GM18517 (cell line): ENCODE data around the gene SERPINA4.

Source experiments
- ATAC-seq: cut with Tn5 transposase; IDR thresholded peaks from one replicate; pipeline ENCODE4 v1.9.1; 2021; ENCODE audit warnings: mild to moderate bottlenecking, moderate library complexity; ENCODE audit not compliant: unreplicated experiment

Gene SERPINA4

DNA sequence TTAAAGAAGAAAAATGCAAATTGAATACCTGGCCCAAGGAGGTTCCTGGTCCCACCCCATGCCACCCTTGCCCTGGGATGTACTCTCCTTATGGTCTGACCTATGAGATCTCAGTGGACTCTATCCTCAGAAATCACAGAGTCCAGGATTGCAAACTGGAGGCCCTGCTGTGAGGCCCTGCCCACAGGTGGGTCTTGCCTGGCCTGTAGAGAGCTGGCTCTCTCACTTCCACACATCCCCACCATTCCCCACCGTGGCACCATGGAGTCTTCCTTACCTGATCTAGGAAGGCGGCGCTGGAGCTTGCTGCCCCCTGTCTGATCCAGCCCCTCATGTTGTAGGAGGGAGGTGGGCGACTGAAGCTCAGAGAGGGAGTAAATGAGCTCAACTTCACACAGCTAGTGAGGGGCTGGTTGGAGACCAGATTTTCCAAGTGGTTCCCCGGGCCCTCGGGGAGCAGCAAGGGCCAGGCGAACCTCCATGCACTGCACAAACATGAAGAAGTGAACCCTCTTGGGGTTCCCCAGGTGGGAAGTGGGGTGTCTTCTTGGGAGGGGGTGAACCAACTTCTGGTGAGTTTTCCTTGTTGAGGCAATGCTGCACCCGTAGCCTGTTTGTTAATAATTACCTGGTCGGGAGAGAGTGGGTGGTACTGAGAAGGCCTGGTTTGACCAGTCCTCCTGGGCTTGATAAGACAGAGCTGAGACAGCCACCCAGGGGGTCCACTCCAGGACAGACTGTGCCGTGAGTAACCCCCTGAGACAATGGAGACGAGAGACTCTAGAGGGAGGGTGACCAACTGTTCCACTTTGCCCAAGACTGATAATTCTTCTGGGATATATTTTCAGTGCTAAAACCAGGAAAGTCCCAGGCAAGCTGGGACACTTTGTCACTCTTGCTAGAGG lies at the start of gene SERPINA4:
SERPINA4 (plus strand) TSS at position 692 of the 905 bp plus-strand sequence. CDS start 2,041 bp downstream, outside the sequence.
- ATAC-seq = no peak

DNA sequence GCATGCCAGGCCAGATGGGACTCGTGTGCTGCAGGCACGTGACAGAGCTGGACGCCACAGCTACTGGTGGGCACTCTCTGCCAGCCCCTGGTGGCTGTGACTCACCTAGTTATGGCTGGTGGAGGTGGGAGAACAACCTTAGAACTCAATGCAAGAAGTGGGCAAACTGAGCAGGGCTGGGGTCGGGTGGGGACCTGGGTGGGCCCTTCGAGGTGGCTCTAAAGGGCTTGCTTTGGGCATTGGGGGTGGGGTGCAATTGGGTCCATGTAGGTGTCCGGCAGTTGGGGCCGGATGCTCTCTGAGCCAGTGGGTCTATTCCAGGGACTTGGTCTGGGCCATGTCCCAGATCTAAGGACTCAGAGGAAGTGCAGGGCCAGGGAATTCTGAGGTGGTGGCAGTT lies 46.9 kb upstream of the SERPINA4 start:
- ATAC-seq = no peak

DNA sequence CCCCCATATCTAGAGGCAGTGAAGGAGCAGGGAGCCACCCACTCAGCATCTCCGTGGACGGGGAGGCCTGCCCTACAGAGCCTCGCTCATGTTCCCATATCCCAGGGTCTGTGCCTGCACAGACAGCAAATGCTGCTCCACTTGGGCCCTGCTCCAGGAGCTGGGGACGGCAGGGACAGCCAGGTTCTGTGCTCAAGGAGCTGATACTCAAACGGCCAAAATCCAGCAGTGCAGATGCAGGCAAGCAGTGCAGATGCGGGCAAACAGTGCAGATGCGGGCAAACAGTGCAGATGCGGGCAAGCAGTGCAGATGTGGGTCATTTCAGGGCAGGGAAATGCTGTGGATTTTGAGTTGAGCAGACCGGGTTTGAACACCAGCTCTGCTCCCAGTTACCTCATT lies 45.8 kb upstream of the SERPINA4 start:
- no peak for ATAC-seq

DNA sequence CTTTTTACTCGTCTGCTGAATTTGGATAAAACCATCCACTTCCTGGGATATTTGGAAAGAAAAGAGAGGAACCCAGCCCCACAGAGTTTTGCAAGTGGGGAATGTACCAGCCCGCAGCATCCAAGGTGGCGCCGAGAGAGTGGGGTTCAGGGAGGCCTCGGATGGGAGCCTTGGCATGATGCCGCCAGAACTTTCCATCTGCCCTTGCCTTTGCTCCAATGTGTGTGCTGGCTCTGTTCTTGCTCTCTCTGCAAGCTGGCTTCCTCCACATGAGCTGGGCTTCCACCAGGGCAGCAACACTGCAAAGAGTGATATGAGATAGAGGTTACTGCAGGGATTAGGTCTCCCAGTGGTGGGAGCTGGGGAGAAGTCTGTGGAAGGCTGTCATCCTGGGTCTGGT lies 45.4 kb upstream of the SERPINA4 start:
- no peak for ATAC-seq

DNA sequence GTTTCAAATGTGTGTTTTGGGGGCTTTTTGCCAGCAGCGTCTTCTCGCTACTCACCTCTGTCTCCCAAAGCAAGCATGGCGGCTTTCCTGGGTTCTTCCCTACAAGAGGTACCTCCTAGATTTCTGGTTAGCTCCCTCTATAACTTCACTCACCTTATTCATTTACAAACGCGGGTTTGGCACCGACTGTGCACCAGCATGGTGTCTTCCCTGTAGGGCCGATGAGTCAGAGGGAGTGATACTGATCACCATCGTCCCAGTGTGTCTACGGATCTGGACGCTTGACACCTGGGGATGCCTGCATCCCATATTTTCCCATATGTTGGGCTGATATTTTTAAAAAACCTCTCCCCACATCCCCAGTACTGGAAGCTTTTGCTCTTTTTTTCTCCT lies 44.0 kb upstream of the SERPINA4 start:
- no peak for ATAC-seq

DNA sequence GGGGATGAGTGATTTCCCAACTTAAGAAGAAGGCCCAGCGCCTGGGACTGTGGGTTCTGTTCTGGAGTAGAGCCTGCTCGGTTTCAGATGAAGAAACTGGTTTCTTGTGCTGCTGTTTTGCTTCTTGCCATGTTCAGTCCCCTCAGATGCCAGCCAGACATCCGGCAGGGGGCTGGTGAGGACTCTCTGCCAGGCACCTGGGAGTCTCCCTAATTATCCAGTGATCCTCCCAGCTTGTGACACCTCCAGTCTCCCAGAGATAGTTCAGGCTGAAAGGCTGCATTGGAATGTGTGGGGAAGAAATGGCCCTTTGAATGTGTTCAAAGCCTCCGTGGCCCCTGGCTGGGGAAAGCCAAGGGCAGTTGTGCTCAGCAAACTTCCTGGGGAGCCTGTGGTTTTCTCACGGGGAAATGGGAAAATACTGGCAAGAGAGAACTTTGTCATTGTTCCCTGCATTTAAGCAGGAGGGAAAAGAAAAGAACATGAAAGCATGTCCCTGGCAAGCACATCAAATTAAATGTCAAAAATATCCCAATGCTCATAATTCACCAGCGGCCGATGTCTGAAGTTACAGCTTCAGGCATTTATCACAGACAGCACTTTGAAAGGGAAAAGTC lies 43.5 kb upstream of the SERPINA4 start:
- ATAC-seq = no peak

DNA sequence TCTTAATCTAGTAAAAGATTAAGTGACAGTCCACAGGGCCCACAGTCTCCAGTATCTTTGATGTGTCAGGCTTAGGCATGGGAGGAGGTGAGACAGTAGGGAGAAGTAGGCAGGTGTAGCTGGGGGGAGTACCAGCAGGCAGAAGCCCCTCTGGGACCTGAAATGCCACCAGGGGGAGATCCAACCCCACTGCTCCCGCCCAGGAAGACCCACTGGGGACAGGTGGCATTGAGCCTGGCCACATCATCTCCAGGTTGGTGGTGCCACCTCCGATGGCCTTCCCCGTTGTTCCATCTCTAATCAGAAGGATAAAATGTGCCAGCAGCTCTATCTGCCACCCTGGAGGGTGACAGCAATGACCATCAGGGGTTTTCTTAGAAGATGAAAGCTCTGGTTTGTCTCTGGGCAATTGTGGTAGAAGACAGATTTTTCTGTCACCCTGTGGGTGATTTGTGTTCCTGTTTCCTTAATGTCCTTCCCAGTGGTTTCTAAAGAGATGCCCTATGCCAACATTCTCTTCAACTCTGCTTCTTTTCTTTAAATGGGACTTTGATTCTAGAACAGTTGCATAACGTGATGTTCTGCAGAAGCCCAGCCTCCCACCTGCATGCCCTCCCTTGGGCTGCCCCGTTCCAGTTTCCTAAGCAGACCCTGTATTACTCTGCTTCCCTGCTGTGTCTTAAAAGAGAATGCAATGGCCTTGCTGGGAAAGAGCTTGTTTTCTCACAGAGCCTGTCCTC lies 39.7 kb upstream of the SERPINA4 start:
- ATAC-seq = no peak

GRCh38 chr14:94522115-94522724 lies 39.0 kb upstream of the SERPINA4 start:
- no peak for ATAC-seq

DNA sequence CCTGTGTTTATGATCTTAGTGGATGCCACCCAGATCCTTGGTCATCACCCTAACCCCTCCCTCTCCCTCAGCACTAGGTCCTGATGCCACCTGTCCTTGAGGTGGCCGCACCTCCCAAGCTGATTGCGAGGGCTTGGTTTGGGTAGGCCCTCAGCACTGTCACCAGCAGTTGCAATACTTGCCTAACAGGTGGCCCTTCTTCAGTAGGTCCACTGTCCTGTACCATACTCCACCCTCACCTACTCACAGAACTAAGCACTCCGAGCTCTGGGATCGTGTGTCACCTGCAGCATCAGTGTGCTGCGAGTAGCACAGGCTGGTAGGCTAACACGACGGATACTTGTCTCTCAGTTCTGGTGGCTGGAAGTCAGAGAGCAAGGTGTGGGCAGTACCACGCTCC lies 38.0 kb upstream of the SERPINA4 start:
- no peak for ATAC-seq

- ATAC-seq = no peak
Observed at GRCh38 chr14:94524093-94524492, 37.1 kb upstream of the SERPINA4 start.

GRCh38 chr14:94531187-94531586 lies 30.1 kb upstream of the SERPINA4 start:
- no peak for ATAC-seq

DNA sequence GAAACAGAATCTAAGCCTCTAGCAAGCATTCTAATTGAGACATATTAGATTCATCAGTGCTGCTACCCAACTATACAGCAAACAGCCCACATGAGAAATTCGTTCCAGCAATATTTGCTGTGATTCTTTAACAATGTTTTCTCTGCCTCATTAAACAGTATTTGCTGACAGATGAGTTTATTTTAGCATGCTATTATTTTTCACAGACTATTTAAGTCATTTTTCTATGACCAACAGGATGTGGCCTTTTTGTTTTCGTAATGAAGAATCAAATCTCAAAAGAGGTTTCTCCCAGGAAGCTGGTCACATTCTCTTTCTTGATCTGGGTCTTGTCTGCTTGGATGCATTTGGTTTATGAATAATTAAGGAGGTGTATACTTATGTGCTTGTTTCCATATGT lies 28.8 kb upstream of the SERPINA4 start:
- ATAC-seq = no peak

- ATAC-seq = no peak
Observed at GRCh38 chr14:94535506-94535905, 25.7 kb upstream of the SERPINA4 start.

DNA sequence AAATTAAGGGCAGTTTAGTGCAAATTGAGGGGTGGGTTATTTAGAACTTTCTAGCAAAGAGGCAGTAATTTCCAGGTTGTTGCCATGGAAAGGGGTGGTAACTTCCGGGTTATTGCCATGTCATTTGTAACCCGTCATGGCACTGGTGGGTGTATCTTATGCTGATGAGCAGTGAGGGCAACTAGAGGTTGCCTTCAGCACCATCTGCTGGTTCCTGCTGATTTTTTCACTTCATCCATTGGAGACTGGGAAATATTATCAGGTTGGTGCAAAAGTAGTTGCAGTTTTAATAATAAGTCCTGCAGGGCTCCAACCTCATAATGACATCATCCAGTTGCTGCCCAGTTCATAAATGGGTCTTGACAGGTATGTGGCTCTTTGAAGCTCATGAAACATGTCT lies 24.4 kb upstream of the SERPINA4 start:
- no peak for ATAC-seq

DNA sequence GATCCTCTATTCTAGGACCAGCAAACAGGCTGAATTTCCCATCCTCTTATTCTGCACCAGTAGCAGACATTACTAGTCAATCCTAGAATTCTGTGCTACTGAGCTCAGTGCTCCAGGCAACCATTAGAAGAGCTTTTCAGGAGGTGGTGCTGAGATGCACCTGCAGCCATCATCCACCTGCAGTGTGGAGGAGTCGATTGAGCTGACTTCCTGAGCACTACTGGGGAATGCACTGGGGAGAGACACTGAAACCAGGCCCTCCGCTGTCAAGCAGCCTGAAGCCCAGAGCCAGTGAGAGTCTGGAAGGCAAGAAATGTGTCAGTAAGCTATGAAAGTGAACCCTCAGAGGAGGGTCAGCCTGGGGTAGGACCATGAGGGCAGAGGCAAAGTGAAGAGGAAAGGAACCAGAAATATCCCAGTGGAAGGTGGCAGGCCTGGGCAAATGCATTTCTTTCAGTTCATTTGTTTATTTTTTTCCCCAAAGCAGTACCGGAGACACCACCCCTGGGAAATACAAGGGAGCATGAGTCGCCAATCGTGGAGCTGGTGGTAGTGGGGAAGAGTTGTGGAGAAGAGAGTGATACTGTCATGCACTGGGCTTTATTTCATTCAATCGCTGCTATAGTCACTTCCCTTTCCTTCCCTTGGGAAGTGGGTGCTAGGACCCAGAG lies 23.0 kb upstream of the SERPINA4 start:
- no peak for ATAC-seq

DNA sequence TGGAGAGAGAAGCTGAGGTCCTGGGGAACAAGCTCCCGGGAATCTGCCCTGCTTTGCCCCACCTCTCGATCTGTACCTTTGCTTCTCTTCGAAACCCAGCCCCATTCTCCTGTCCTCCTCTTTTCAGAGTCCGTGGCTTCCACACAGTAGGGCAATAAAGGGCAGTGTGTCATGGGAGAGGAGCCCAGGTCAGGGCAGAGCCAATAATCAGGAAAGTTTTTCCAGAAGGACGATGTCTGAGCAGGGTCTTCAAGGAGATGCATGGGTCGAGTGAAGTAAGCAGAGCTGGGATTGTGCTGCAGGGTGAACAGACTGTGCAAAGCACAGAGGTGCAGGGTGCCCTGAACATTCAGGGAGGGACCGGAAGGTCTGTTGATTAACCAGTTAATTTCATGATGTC lies 22.1 kb upstream of the SERPINA4 start:
- ATAC-seq = no peak

DNA sequence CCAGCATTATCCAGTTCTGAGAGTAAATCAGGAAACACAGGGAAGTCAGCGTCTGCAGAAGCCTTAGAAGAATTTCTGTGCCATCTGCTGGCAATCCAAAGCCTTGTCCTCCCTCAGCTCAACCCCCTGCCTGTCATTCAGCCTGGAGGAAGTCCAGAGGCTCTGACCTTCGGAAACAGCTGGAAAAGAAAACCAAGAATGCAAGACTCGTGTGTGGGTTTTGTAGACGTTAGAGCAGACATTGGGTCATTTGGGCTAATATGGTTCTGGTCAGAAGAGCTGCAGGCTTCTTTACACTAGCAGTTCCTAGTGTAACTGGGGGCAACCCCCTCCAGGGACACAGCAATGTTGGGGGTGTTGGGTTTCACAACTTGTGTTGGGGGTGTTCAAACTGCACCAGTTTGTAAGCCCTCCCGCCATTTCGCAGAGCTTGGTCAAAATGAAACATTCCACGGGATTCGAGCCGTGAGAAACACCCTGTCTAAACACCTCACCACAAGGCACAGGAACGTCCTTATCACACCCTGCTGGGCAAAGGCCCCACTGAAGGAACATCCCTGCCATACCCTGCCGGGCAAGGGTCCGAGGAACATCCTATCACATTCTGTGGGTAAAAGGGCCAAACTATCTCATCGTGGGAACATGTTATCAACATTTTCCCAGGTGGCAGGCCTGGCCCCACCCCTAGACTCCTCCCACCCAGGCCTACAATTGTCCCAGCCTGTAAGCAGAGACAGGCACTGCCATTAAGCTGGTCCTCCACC lies 21.0 kb upstream of the SERPINA4 start:
- no peak for ATAC-seq

- ATAC-seq = no peak
Observed at GRCh38 chr14:94541234-94541975, 19.8 kb upstream of the SERPINA4 start.

DNA sequence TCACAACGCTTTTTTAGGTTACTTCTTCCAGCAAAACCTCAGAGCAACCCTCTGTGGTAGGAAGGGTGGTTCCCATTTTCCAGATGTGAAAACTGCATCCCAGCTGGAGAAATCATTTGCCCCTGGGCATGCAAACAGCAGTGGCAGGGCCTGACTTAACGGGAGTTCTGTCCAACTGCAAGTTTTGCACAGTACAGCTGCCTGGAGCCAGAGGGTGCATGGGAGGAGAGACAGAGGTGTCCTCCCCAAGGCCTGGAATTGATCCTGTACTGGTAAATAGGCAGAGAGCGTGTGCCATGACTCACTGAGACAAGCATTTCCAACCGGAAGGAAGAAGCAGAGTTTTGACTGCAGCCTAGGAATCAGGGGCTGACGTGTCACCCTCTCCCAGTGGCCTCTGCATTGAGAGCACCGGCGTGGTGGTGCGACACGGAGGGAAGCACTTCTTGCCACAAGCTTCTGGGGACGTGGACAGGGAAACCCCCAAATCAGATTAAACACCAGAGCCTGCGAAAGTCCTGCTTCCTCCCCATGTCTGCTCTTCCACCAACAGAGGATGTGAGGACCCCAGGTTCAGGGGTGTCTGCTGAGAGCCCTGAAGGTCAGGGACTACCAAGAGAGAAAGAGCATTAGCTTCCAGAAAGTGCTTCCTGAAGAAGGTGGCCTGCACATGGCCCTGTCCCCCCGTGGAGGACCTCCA lies 19.0 kb upstream of the SERPINA4 start:
- no peak for ATAC-seq
